HG03108 (cell line): ENCODE data around the gene ANKRD31.

Experiments used
- ATAC-seq: cut with Tn5 transposase; IDR thresholded peaks from one replicate; pipeline ENCODE4 v1.9.1; 2021; ENCODE audit warnings: moderate library complexity; ENCODE audit not compliant: unreplicated experiment

ANKRD31 gene

DNA sequence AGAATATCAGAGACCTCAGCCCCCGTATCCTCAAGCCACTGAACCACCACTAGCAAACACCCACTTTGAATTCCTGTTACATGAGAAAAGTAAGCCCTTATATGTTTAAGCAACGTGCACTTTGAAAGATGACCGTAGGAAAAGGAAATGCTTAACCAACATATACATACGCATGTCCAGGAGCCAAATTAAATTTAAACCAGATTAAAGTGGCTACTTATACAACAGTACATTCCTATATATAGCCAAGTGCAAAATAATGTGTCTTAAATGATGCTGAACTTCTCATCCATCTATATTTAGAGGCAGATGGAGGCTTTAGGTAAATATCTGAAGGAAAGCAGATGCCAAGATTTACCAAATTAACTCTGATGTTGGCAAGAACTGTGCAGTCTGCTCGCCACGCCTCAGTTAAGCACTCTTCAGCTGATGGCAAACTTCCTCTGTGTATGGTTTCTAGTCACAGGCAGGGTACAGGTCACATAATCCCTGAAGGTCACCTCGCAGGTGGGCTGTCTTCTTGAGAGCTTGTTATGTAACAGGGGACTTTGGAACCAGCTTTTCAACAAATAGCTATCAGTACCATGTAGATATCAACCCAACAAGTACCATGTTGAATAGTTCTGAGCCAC lies 192.9 kb downstream of the ANKRD31 start:
- no peak for ATAC-seq

DNA sequence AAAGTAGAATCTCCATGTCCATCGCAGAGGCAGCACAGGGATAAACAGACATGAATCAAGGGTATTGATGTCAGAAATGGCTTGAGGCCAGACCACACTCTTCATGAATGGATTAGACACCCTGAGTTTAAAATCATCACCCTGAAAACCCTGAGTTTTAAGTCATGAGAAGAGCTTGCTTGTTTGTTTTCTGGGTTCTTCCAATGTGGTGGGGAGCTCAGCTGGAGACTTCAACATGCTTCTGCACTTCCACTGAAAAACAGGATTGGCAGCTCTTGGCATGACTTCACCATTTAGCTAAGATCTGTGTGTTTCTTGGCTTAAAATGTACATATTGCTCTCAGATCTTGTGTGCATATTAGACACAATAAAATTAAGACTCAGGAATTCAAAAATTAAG lies 194.2 kb downstream of the ANKRD31 start:
- no peak for ATAC-seq

- no peak for ATAC-seq
Observed at GRCh38 chr5:75040973-75041372, 195.7 kb downstream of the ANKRD31 start.

- ATAC-seq = no peak
Observed at GRCh38 chr5:75037106-75037505, 199.6 kb downstream of the ANKRD31 start.

GRCh38 chr5:75034137-75034739 lies 202.4 kb downstream of the ANKRD31 start:
- no peak for ATAC-seq

- no peak for ATAC-seq
Observed at GRCh38 chr5:75031366-75031765, 205.3 kb downstream of the ANKRD31 start.

DNA sequence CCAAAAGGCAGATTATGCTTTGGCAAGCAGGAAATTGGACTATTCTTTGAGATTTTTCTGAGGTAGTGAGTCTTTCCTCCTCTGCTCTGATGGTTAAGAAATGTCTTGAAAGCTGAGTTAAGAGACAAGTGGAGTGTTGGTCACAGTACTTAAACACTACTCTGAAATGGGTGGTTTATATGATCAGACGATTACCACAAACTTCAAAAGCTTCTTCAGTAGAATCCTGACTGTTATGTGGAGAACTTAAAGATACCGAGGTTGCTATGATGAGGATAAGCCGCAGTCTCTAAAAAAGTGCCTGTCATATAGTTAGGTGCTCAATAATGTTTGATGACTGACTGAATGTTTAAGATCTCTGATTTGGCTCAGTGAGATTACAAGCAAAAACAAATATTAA lies 208.6 kb downstream of the ANKRD31 start:
- ATAC-seq = no peak

- no peak for ATAC-seq
Observed at GRCh38 chr5:75023368-75024159, 213.1 kb downstream of the ANKRD31 start.

- ATAC-seq = no peak
Observed at GRCh38 chr5:75021800-75022199, 214.9 kb downstream of the ANKRD31 start.

GRCh38 chr5:75021219-75021618 lies 215.5 kb downstream of the ANKRD31 start:
- no peak for ATAC-seq

DNA sequence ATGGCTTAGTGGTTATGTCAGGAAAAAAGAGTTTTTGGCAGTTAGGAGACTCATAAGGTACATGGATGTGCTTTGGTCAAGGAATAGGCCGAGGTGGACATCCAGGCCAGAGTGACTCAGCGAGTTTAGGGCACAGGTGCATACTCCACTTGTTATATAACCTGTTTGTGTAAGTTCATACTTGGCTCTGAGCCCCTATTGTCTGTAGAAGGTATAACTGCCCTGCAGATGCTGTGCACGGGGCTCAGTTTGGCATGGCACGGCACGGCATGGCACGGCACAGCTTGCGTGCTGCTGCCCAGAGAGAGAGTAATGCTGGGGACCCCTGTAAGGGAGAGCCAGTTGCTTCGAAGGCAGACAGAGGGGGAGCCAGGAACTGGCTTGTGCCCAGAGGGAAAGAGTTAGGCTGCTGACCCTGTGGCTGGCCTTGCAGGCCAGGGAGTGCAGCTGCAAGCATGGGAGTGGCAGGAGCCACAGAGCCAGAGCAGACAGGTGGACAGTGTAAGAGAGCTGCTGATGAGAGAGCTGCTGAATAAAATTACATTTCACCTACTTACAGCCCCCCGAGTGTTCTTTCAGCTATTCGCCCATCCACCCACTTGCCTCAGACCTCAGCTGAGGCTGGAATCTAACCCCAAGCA lies 216.5 kb downstream of the ANKRD31 start:
- no peak for ATAC-seq

- ATAC-seq = no peak
Observed at GRCh38 chr5:75018805-75019587, 217.7 kb downstream of the ANKRD31 start.
